GM23338 (cell line): ENCODE results near the gene TMEM234. TPM values are rescaled to one million over a fixed set of nuclear protein-coding genes. Genes with fewer than 3 reads are reported as not detected.

Experiments used
- ATAC-seq: fragments of 200-7000 bp; cut with Tn5 transposase; 3 replicates; pipeline ENCODE4 v1.9.1; 2020
- DNase-seq: peaks from one replicate; pipeline ENCODE4 v3.0.0-alpha.2; 2015; ENCODE audit warnings: low spot score
- H2AFZ ChIP-seq: fragments of 200-600 bp; sonication (generic); 2 replicates; pipeline ENCODE4 v1.8.0; 2016; ENCODE audit warnings: antibody characterized with exemption, mild to moderate bottlenecking, moderate library complexity
- H3F3A ChIP-seq: fragments of 200-600 bp; sonication (generic); replicated peaks from 2 replicates; pipeline ENCODE4 v1.8.0; 2017; ENCODE audit warnings: antibody characterized with exemption, mixed run types, low read depth
- H3K27ac ChIP-seq: fragments of 200-600 bp; sonication (generic); 2 replicates; pipeline ENCODE4 v1.6.1; 2016; ENCODE audit warnings: low read depth
- H3K27me3 ChIP-seq: fragments of 200-600 bp; sonication (generic); 2 replicates; pipeline ENCODE4 v1.8.0; 2016; ENCODE audit warnings: mild to moderate bottlenecking, mixed run types, moderate library complexity; ENCODE audit not compliant: insufficient read depth
- H3K36me3 ChIP-seq: fragments of 200-600 bp; sonication (generic); 2 replicates; pipeline ENCODE4 v1.8.0; 2016; ENCODE audit warnings: mild to moderate bottlenecking; ENCODE audit not compliant: insufficient read depth
- H3K4me1 ChIP-seq: fragments of 200-600 bp; sonication (generic); 2 replicates; pipeline ENCODE4 v1.8.0; 2016; ENCODE audit warnings: mild to moderate bottlenecking, moderate library complexity; ENCODE audit not compliant: insufficient read depth
- H3K4me2 ChIP-seq: fragments of 200-600 bp; sonication (generic); 2 replicates; pipeline ENCODE4 v1.7.1; 2017; ENCODE audit warnings: mixed run types
- H3K4me3 ChIP-seq: fragments of 200-600 bp; sonication (generic); 2 replicates; pipeline ENCODE4 v1.6.1; 2016; ENCODE audit warnings: mixed run types
- H3K79me2 ChIP-seq: fragments of 200-600 bp; sonication (generic); replicated peaks from 2 replicates; pipeline ENCODE4 v1.8.0; 2017; ENCODE audit warnings: mild to moderate bottlenecking; ENCODE audit not compliant: insufficient read depth
- H3K9me2 ChIP-seq: fragments of 200-600 bp; sonication (generic); 2 replicates; pipeline ENCODE4 v1.8.0; 2017; ENCODE audit not compliant: insufficient read depth
- H4K20me1 ChIP-seq: fragments of 200-600 bp; sonication (generic); replicated peaks from 2 replicates; pipeline ENCODE4 v1.8.0; 2017; ENCODE audit warnings: mild to moderate bottlenecking; ENCODE audit not compliant: insufficient read depth
- H3K27ac Mint-ChIP-seq: 2 replicates; pipeline ENCODE4 v1.8.0; 2020; ENCODE audit warnings: inconsistent platforms, mild to moderate bottlenecking, moderate library complexity, mixed read lengths
- H3K27me3 Mint-ChIP-seq: 3 replicates; pipeline ENCODE4 v1.8.0; 2022; ENCODE audit warnings: low read depth, mild to moderate bottlenecking, moderate library complexity, mixed read lengths, inconsistent platforms; ENCODE audit not compliant: insufficient read depth, poor library complexity
- H3K36me3 Mint-ChIP-seq: 3 replicates; pipeline ENCODE4 v1.8.0; 2021; ENCODE audit warnings: low read depth, mild to moderate bottlenecking, inconsistent platforms, moderate library complexity, mixed read lengths
- H3K4me1 Mint-ChIP-seq: 3 replicates; pipeline ENCODE4 v1.8.0; 2020; ENCODE audit warnings: mild to moderate bottlenecking, inconsistent platforms, mixed read lengths
- H3K4me3 Mint-ChIP-seq: 3 replicates; pipeline ENCODE4 v1.8.0; 2021; ENCODE audit warnings: moderate library complexity, mild to moderate bottlenecking, inconsistent platforms, mixed read lengths
- H3K9me3 Mint-ChIP-seq: 3 replicates; pipeline ENCODE4 v1.8.0; 2020; ENCODE audit warnings: moderate library complexity, mild to moderate bottlenecking, inconsistent platforms, mixed read lengths
- CREB1 ChIP-seq: fragments of 250-450 bp; sonication (Bioruptor Pico); IDR thresholded peaks from 2 replicates; pipeline ENCODE4 v1.5.0; 2020; ENCODE audit warnings: low read depth, mild to moderate bottlenecking, moderate library complexity
- EZH2 ChIP-seq: fragments of 200-600 bp; sonication (generic); IDR thresholded peaks from one replicate; pipeline ENCODE4 v1.8.0; 2017; ENCODE audit warnings: antibody characterized with exemption, mild to moderate bottlenecking, low read depth; ENCODE audit not compliant: unreplicated experiment
- EZH2phosphoT487 ChIP-seq: fragments of 200-600 bp; sonication (generic); IDR thresholded peaks from one replicate; pipeline ENCODE4 v1.8.1; 2018; ENCODE audit warnings: antibody characterized with exemption; ENCODE audit not compliant: unreplicated experiment
- STAT1 ChIP-seq: IDR thresholded peaks from one replicate; pipeline ENCODE4 v1.6.1; 2016; ENCODE audit warnings: antibody characterized with exemption; ENCODE audit not compliant: unreplicated experiment
- ZNF331 ChIP-seq: fragments of 250-450 bp; sonication (Bioruptor Pico); IDR thresholded peaks from 2 replicates; pipeline ENCODE4 v1.5.0; 2020; ENCODE audit warnings: low read depth, mild to moderate bottlenecking, moderate library complexity
- polyA plus RNA-seq: library from polyadenylated mRNA; unstranded; fragments of >200 nt; fragmentation: Nextera tagmentation; extraction: Ambion mirVana; gene quantifications from 2 replicates; pipeline ENCODE4 v1.2.1, GENCODE V29; 2016
- total RNA-seq: library from RNA; depleted of rRNA; stranded (reverse); fragments of >200 nt; shearing (Covaris generic); gene quantifications from 2 replicates; pipeline ENCODE4 v1.2.3, GENCODE V29; 2014
- TF ChIP-seq, protein P1 (sequence below), 2 experiments: fragments of 200-600 bp in 1 of 2; sonication (generic) in 1 of 2; conservative IDR thresholded peaks; 2 replicates each; pipeline versions ENCODE4 v1.5.1 to v1.6.1; 2016 to 2017; ENCODE audit warnings: antibody characterized with exemption in 2 of 2, low read depth in 2 of 2, mild to moderate bottlenecking in 2 of 2, moderate library complexity in 1 of 2
- TF ChIP-seq, protein P2 (sequence below): IDR thresholded peaks from one replicate; pipeline ENCODE4 v1.6.1; 2018; ENCODE audit warnings: antibody characterized with exemption; ENCODE audit not compliant: unreplicated experiment
- TF ChIP-seq, protein P3 (sequence below): fragments of 250-450 bp; sonication (Bioruptor Pico); IDR thresholded peaks from 2 replicates; pipeline ENCODE4 v1.5.0; 2020; ENCODE audit warnings: mild to moderate bottlenecking, moderate library complexity

The TMEM234 gene
- total and polyA plus RNA-seq, 2 experiments from 2014 or later = 4.7 to 8.2 TPM

DNA sequence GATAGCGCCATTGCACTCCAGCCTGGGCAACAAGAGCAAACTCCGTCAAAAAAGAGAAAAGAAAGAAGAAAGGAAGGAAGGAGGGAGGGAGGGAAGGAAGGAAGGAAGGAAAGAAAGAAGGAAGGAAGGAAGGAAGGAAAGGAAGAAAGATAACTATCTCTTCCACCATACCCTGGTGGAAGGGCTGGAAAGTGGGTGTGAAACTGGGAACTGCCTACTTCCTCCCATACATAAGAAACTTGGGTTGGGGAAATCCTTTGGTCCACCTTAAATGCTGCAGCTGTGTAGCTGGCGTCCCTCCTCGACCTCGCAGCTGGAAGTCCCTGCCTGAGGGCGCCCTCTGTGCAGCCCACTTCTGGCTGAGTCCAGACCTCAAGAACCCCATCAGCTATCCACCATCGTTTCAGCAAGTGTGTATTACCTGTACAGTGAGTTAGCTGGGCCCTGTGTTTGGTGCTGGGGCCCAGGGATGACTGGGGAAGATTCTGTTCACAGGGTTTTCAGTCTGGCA is 20.2 kb upstream of the TMEM234 start:
- Histone ChIP-seq H3F3A (peaks cover 20% of the 10 kb centered on the region), H3K9me2 (no peaks in the 10 kb centered on the region), H2AFZ (no peak overlapping the region), H3K4me2 (peak overlapping the region; percentile 58), H3K36me3 (no peaks in the 10 kb centered on the region), H3K79me2 (peaks cover 7% of the 10 kb centered on the region; the same call in 1 of the 2 replicates), H3K4me1 (peaks cover 19% of the 10 kb centered on the region), H4K20me1 (no peaks in the 10 kb centered on the region), H3K4me3 (no peak overlapping the region; the same call in 1 of the 2 replicates), H3K27me3 (peaks cover 7% of the 10 kb centered on the region; the same call in 1 of the 2 replicates), H3K27ac (no peak overlapping the region)
- TF ChIP-seq, protein P1, sequence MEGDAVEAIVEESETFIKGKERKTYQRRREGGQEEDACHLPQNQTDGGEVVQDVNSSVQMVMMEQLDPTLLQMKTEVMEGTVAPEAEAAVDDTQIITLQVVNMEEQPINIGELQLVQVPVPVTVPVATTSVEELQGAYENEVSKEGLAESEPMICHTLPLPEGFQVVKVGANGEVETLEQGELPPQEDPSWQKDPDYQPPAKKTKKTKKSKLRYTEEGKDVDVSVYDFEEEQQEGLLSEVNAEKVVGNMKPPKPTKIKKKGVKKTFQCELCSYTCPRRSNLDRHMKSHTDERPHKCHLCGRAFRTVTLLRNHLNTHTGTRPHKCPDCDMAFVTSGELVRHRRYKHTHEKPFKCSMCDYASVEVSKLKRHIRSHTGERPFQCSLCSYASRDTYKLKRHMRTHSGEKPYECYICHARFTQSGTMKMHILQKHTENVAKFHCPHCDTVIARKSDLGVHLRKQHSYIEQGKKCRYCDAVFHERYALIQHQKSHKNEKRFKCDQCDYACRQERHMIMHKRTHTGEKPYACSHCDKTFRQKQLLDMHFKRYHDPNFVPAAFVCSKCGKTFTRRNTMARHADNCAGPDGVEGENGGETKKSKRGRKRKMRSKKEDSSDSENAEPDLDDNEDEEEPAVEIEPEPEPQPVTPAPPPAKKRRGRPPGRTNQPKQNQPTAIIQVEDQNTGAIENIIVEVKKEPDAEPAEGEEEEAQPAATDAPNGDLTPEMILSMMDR (conservative IDR thresholded peaks at IDR 0.05; ENCODE audit: low read depth in 2 of 2) = peak in 1 of 2 experiments; percentile 21; a peak in 1 of 4 replicates
- TF ChIP-seq STAT1 (no peak), EZH2 (no peak), ZNF331 (no peak)
- H3K27me3 Mint-ChIP-seq = peaks cover 20% of the 10 kb centered on the region
- H3K4me1 Mint-ChIP-seq = peaks cover 16% of the 10 kb centered on the region
- H3K4me3 Mint-ChIP-seq = peak overlapping the region; percentile 34; the same call in 1 of the 3 replicates
- DNase-seq = peak; percentile 46
- H3K36me3 Mint-ChIP-seq = no peaks in the 10 kb centered on the region; the same call in 2 of the 3 replicates
- no peaks in the 10 kb centered on the region for H3K9me3 Mint-ChIP-seq
- H3K27ac Mint-ChIP-seq = no peak overlapping the region
- no peak for ATAC-seq

DNA sequence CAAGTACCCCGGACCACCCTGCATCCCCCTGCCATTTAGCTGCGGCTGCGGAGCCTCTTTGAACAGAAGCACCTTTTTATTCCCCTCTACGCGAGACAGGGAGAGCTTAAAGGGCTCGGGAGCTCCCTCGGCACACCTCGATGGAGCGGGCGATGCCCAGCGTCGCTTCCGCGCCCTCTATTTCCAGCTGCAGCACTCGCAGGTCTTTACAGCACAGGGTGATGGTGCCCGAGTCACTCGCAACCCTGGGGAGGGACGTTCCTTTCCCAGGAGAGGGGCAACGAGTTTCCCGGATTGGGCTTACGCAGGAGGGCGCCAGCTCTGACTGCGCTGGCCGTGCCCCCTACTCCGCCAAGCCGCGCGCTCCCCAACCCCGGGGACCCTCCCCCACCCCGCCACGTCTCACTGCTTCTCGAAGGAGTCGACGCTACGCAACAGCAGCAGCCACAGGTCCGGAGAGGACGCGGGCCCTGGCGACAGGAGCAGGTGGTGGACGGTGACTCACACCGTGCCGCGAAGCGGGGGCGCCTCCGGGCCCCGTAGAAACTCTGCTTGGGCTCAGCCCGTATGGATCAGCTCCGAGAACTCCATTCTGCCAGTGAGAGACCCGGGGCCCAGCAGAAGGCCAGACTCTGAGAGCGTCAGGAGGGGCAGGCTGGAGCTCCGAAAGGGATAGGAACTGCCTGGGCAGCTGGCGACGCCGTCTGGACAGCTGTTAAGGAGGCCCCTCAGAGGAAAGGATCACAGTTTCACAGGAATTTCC is 19.0 kb upstream of the TMEM234 start:
- peak overlapping the region; percentile 84 for H2AFZ ChIP-seq
- H3F3A ChIP-seq = peaks cover 20% of the 10 kb centered on the region
- peak overlapping the region; percentile 99 for H3K4me2 ChIP-seq
- H3K27ac Mint-ChIP-seq = no peak overlapping the region
- peak overlapping the region; percentile 88 for H3K4me3 Mint-ChIP-seq
- H3K9me3 Mint-ChIP-seq = no peaks in the 10 kb centered on the region
- no peaks in the 10 kb centered on the region for H3K9me2 ChIP-seq
- H3K27me3 Mint-ChIP-seq = peaks cover 13% of the 10 kb centered on the region
- DNase-seq (peak; percentile 75), ATAC-seq (peak; percentile 30)
- no peaks in the 10 kb centered on the region for H4K20me1 ChIP-seq
- H3K4me1 ChIP-seq = peaks cover 19% of the 10 kb centered on the region
- H3K79me2 ChIP-seq = peaks cover 7% of the 10 kb centered on the region; the same call in 1 of the 2 replicates
- peaks cover 16% of the 10 kb centered on the region for H3K4me1 Mint-ChIP-seq
- H3K27me3 ChIP-seq = peaks cover 7% of the 10 kb centered on the region; the same call in 1 of the 2 replicates
- peak overlapping the region; percentile 66 for H3K4me3 ChIP-seq
- H3K36me3 Mint-ChIP-seq = no peaks in the 10 kb centered on the region; the same call in 2 of the 3 replicates
- peak overlapping the region; percentile 85 for H3K27ac ChIP-seq
- no peaks in the 10 kb centered on the region for H3K36me3 ChIP-seq
- TF ChIP-seq, protein P2, sequence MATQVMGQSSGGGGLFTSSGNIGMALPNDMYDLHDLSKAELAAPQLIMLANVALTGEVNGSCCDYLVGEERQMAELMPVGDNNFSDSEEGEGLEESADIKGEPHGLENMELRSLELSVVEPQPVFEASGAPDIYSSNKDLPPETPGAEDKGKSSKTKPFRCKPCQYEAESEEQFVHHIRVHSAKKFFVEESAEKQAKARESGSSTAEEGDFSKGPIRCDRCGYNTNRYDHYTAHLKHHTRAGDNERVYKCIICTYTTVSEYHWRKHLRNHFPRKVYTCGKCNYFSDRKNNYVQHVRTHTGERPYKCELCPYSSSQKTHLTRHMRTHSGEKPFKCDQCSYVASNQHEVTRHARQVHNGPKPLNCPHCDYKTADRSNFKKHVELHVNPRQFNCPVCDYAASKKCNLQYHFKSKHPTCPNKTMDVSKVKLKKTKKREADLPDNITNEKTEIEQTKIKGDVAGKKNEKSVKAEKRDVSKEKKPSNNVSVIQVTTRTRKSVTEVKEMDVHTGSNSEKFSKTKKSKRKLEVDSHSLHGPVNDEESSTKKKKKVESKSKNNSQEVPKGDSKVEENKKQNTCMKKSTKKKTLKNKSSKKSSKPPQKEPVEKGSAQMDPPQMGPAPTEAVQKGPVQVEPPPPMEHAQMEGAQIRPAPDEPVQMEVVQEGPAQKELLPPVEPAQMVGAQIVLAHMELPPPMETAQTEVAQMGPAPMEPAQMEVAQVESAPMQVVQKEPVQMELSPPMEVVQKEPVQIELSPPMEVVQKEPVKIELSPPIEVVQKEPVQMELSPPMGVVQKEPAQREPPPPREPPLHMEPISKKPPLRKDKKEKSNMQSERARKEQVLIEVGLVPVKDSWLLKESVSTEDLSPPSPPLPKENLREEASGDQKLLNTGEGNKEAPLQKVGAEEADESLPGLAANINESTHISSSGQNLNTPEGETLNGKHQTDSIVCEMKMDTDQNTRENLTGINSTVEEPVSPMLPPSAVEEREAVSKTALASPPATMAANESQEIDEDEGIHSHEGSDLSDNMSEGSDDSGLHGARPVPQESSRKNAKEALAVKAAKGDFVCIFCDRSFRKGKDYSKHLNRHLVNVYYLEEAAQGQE = no peak
- TF ChIP-seq EZH2phosphoT487 (no peak), CREB1 (CRISPR knock-in tag) (no peak), ZNF331 (no peak)
- TF ChIP-seq, protein P3, sequence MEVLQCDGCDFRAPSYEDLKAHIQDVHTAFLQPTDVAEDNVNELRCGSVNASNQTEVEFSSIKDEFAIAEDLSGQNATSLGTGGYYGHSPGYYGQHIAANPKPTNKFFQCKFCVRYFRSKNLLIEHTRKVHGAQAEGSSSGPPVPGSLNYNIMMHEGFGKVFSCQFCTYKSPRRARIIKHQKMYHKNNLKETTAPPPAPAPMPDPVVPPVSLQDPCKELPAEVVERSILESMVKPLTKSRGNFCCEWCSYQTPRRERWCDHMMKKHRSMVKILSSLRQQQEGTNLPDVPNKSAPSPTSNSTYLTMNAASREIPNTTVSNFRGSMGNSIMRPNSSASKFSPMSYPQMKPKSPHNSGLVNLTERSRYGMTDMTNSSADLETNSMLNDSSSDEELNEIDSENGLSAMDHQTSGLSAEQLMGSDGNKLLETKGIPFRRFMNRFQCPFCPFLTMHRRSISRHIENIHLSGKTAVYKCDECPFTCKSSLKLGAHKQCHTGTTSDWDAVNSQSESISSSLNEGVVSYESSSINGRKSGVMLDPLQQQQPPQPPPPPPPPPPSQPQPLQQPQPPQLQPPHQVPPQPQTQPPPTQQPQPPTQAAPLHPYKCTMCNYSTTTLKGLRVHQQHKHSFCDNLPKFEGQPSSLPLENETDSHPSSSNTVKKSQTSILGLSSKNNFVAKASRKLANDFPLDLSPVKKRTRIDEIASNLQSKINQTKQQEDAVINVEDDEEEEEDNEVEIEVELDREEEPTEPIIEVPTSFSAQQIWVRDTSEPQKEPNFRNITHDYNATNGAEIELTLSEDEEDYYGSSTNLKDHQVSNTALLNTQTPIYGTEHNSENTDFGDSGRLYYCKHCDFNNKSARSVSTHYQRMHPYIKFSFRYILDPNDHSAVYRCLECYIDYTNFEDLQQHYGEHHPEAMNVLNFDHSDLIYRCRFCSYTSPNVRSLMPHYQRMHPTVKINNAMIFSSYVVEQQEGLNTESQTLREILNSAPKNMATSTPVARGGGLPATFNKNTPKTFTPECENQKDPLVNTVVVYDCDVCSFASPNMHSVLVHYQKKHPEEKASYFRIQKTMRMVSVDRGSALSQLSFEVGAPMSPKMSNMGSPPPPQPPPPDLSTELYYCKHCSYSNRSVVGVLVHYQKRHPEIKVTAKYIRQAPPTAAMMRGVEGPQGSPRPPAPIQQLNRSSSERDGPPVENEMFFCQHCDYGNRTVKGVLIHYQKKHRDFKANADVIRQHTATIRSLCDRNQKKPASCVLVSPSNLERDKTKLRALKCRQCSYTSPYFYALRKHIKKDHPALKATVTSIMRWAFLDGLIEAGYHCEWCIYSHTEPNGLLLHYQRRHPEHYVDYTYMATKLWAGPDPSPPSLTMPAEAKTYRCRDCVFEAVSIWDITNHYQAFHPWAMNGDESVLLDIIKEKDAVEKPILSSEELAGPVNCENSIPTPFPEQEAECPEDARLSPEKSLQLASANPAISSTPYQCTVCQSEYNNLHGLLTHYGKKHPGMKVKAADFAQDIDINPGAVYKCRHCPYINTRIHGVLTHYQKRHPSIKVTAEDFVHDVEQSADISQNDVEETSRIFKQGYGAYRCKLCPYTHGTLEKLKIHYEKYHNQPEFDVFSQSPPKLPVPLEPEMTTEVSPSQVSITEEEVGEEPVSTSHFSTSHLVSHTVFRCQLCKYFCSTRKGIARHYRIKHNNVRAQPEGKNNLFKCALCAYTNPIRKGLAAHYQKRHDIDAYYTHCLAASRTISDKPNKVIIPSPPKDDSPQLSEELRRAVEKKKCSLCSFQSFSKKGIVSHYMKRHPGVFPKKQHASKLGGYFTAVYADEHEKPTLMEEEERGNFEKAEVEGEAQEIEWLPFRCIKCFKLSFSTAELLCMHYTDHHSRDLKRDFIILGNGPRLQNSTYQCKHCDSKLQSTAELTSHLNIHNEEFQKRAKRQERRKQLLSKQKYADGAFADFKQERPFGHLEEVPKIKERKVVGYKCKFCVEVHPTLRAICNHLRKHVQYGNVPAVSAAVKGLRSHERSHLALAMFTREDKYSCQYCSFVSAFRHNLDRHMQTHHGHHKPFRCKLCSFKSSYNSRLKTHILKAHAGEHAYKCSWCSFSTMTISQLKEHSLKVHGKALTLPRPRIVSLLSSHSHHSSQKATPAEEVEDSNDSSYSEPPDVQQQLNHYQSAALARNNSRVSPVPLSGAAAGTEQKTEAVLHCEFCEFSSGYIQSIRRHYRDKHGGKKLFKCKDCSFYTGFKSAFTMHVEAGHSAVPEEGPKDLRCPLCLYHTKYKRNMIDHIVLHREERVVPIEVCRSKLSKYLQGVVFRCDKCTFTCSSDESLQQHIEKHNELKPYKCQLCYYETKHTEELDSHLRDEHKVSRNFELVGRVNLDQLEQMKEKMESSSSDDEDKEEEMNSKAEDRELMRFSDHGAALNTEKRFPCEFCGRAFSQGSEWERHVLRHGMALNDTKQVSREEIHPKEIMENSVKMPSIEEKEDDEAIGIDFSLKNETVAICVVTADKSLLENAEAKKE (CRISPR knock-in tag) = no peak
